ENCODE results near the gene PPTC7. TPM values are rescaled to one million over a fixed set of nuclear protein-coding genes. Genes with fewer than 3 reads are reported as not detected.

The PPTC7 gene
- total and polyA plus RNA-seq, 2 of the 8 experiments (the other 6 are each of a cell fraction or from before 2014, with no cell fraction given) = 8.1 to 15.9 TPM

DNA sequence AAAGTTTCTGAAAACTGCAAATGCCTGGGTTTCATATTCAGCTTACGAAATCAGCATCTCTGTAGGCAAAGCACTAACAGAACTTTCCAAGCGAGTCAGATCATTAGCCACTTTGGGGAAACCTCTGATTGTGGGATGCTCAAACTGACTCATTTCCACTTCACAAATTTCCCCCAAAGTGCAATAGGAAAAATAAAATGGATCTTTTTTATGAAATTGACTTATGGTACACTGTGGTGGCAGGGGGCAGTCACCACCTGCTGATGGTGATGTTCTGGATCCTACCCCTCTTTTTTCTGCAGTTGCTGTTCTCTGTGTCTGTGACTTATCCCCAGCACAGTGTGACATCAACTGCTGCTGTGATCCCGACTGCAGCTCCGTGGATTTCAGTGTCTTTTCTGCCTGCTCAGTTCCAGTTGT, 36.4 kb upstream of the PPTC7 start:
- FAIRE-seq (no peak), DNase-seq (ENCODE audit: low read depth in 1 of 2, low spot score in 2 of 2) (no peak)
- 87% methylated on average over 4 of the region's 4 CpGs; no CpG with 5 or more reads in 1 of the 2 experiments for WGBS, 2 experiments (ENCODE audit: extremely low coverage in 1 of 2, insufficient coverage in 1 of 2, insufficient read length in 1 of 2, insufficient replicate concordance in 2 of 2, low coverage in 1 of 2, low lambda C conversion rate in 2 of 2, missing lambda C conversion rate in 1 of 2)
- no peak overlapping the region for H3K27ac ChIP-seq (ENCODE audit: low read depth, low read length)
- no peaks in the 10 kb centered on the region for H3K79me1 ChIP-seq (ENCODE audit: low read depth, low read length)
- no peak overlapping the region for H2BK20ac ChIP-seq (ENCODE audit: low read length)
- no peak overlapping the region for H4K91ac ChIP-seq (replicated peaks; ENCODE audit: insufficient read length, low read length)
- H3K56ac ChIP-seq (replicated peaks; ENCODE audit: insufficient read length, low read depth, low read length) = no peak overlapping the region
- H4K20me1 ChIP-seq (replicated peaks in 1 of 2; ENCODE audit: control insufficient read depth in 1 of 2, insufficient read depth in 2 of 2, low read length in 2 of 2) = no peaks in the 10 kb centered on the region
- H3K4me1 ChIP-seq (replicated peaks in 1 of 4; ENCODE audit: control insufficient read depth in 3 of 4, insufficient read depth in 4 of 4, low read length in 3 of 4) = no peaks in the 10 kb centered on the region
- H2BK15ac ChIP-seq (ENCODE audit: low read length) = no peak overlapping the region
- ChIA-PET CTCF (ENCODE audit: partially characterized antibody) (interaction anchor here (0.6 to 1.1 kb wide), 4 partner anchors 44 to 205 kb away, joined by 3 read pairs; no protein-coding TSS in a partner anchor), POLR2A (ENCODE audit: partially characterized antibody) (no interaction called here)
- H2AFZ ChIP-seq (ENCODE audit: low read length) = no peak overlapping the region
- H3K4me2 ChIP-seq (ENCODE audit: insufficient read depth in 1 of 2, low read depth in 2 of 2, low read length in 2 of 2) = no peak overlapping the region
- H3K36me3 ChIP-seq (ENCODE audit: control insufficient read depth in 2 of 4, insufficient read depth in 4 of 4, low read length in 3 of 4) = no peaks in the 10 kb centered on the region
- no peaks in the 10 kb centered on the region for H3K27me3 ChIP-seq (replicated peaks in 1 of 4; ENCODE audit: control insufficient read depth in 3 of 4, extremely low read depth in 1 of 4, insufficient read depth in 3 of 4, low read length in 3 of 4)
- no peak overlapping the region for H3K23ac ChIP-seq (ENCODE audit: insufficient read length)
- no peak overlapping the region for H4K5ac ChIP-seq (ENCODE audit: insufficient read length, low read depth, low read length)
- no peak overlapping the region for H2BK5ac ChIP-seq (ENCODE audit: low read depth, low read length)
- H4K8ac ChIP-seq (ENCODE audit: extremely low read depth, insufficient read depth, low read length) = no peak overlapping the region
- H3K4me3 ChIP-seq (ENCODE audit: extremely low read depth in 1 of 4, insufficient read depth in 2 of 4, low read depth in 3 of 4, low read length in 4 of 4) = no peak overlapping the region
- no peak overlapping the region for H2AK5ac ChIP-seq (ENCODE audit: low read depth, low read length)
- no peak overlapping the region for H3K18ac ChIP-seq (ENCODE audit: extremely low read depth, low read length)
- no peak overlapping the region for H3K4ac ChIP-seq (replicated peaks; ENCODE audit: insufficient read length, low read depth, low read length)
- H2BK12ac ChIP-seq (ENCODE audit: low read depth, low read length) = no peak overlapping the region
- H3K14ac ChIP-seq (ENCODE audit: insufficient read length) = no peak overlapping the region
- no peaks in the 10 kb centered on the region for H3K79me2 ChIP-seq (ENCODE audit: control insufficient read depth in 1 of 2, insufficient read depth in 2 of 2, low read length in 2 of 2)
- H3K9me3 ChIP-seq (ENCODE audit: insufficient read depth in 2 of 2, low read depth in 1 of 2, low read length in 1 of 2) = no peaks in the 10 kb centered on the region
- H3K9ac ChIP-seq (replicated peaks in 1 of 4; ENCODE audit: extremely low read depth in 1 of 4, low read depth in 3 of 4, low read length in 3 of 4) = no peak overlapping the region
- no peak overlapping the region for H2BK120ac ChIP-seq (replicated peaks; ENCODE audit: low read depth, low read length)
- no peaks in the 10 kb centered on the region for H3K23me2 ChIP-seq (ENCODE audit: low read depth, low read length)
- TF ChIP-seq CHD1 (IDR thresholded peaks at IDR 0.05; ENCODE audit: low read depth, low read length) (no peak), SIN3A (conservative IDR thresholded peaks at IDR 0.05 in 1 of 2, IDR thresholded peaks at IDR 0.05 in 1 of 2; ENCODE audit: low read depth in 1 of 2, low read length in 2 of 2) (no peak), SIX5 (IDR thresholded peaks at IDR 0.05; ENCODE audit: low read depth, low read length) (no peak), RXRA (IDR thresholded peaks at IDR 0.05; ENCODE audit: insufficient read depth, low read depth, low read length) (no peak), SUZ12 (IDR thresholded peaks at IDR 0.05; ENCODE audit: low read length) (no peak), ZNF274 (IDR thresholded peaks at IDR 0.05; ENCODE audit: borderline replicate concordance, extremely low read depth, low read length) (no peak), TAF1 (IDR thresholded peaks at IDR 0.05; ENCODE audit: low read depth, low read length) (no peak), SP2 (IDR thresholded peaks at IDR 0.05; ENCODE audit: low read length) (no peak), JUN (IDR thresholded peaks at IDR 0.05; ENCODE audit: low read depth, low read length) (no peak), SRF (IDR thresholded peaks at IDR 0.05; ENCODE audit: low read depth, low read length) (no peak), MAFK (IDR thresholded peaks at IDR 0.05; ENCODE audit: low read depth, low read length) (no peak), SP4 (IDR thresholded peaks at IDR 0.05; ENCODE audit: low read length) (no peak), JUND (IDR thresholded peaks at IDR 0.05; ENCODE audit: low read length) (no peak), RBBP5 (IDR thresholded peaks at IDR 0.05; ENCODE audit: borderline replicate concordance, low read depth, low read length) (no peak)
- TF ChIP-seq, protein P1, sequence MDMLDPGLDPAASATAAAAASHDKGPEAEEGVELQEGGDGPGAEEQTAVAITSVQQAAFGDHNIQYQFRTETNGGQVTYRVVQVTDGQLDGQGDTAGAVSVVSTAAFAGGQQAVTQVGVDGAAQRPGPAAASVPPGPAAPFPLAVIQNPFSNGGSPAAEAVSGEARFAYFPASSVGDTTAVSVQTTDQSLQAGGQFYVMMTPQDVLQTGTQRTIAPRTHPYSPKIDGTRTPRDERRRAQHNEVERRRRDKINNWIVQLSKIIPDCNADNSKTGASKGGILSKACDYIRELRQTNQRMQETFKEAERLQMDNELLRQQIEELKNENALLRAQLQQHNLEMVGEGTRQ (IDR thresholded peaks at IDR 0.05; ENCODE audit: low read length) = no peak
